Fibroblast of peridontal ligament (primary cell): ENCODE results near the gene SCN1B.
A peak's percentile ranks its signal among the peaks of the same experiment; 100 is the strongest.
"Not testable (repeated sequence)": the region's sequence is repeated elsewhere in the genome, so short reads cannot be mapped to it uniquely, and the experiment has no call there.

ENCODE experiments used
- DNase-seq: peaks from one replicate; pipeline ENCODE4 v3.0.0-alpha.2; 2010; ENCODE audit errors: extremely low read depth

SCN1B gene

DNA sequence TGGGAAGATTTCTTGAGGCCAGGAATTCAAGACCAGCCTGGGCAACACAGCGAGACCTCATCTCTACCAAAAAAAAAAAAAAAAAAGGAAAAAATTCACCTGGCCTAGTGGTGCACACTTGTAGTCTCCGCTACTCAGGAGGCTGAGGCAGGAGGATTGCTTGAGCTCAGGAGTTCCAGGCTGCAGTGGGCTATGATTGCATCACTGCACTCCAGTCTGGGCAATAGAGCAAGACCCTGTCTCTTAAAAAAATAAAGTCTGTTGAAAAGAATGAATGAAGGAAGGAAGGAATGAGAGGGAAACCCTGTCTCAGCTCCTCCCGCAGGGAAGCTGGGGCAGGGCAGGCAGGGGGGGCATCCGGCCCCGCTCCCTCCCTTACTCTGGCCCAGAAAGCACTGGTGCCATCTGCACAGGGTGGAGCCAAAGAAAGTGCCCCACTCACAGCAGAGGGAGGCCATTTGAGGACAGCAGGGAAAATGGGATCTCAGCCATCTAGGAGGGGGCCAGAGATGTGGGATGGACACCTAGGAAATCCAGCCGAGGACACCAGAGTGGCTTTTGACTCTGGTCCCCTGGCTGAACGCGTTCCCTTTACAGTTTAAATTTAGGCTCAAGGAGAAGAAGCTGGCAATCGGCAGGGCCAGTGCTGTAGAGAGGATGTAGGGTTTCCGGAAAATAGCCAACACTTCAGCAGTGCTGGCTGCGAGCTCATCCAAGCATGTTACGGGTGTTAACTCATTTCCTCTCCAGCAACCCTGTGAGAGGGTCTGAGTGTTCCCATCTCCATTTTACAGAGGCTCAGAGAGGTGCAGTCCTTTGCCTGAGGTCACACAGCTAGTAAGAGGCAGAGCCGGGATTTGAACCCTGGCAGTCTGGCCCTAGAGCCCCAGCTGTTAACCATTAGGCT is 7.7 kb downstream of the SCN1B start:
- DNase-seq, result no peak

GRCh38 chr19:35038623-35039512 is 8.6 kb downstream of the SCN1B start:
- no peak for DNase-seq

DNA sequence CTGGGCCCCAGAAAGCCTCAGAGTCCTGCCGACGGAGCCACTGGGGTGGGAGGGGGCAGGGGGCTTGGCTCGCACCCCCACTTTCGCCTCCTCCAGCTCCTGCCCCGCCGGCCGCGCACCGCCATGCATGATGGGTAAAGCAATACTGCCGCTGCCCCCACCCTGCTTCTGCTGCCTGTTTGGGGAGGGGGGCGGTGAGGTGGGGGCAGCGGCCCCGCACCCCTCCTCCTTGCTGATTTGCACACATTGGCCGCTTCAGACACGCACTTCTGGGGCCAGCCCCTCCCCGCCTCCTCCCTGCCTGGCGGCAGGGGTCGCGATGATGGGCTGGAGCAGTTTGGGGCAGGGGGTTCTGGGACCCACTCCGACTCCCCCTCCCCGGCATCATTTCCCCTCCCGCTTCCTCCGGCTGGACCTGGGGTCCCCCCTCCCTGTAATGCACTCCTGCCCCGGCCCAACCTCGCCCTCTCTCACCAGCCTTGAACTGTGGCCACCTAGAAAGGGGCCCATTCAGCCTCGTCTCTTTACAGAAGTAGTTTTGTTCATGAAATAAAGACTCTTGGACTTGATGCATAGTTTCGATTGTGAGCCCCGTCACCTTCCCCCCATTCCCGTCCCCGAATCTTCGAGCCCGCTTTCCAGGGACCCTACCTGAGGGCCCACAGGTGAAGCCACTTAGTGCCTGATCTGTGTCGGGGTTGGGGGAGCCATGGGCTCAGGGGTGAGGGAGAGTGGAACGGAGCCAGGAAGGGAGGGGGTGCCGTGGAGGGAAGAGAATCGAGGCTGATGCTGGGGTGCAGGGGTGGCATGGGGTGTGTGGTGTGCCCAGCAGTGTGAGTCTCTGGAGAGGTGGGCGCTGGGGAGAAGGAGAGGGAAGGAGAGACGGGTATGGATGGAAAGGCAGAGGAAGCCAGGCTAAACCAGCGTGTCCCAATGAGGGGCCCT is 9.9 kb downstream of the SCN1B start:
- no peak for DNase-seq

- no peak for DNase-seq
These were observed 10.7 kb downstream of the SCN1B start for GRCh38 chr19:35040826-35041547.

DNA sequence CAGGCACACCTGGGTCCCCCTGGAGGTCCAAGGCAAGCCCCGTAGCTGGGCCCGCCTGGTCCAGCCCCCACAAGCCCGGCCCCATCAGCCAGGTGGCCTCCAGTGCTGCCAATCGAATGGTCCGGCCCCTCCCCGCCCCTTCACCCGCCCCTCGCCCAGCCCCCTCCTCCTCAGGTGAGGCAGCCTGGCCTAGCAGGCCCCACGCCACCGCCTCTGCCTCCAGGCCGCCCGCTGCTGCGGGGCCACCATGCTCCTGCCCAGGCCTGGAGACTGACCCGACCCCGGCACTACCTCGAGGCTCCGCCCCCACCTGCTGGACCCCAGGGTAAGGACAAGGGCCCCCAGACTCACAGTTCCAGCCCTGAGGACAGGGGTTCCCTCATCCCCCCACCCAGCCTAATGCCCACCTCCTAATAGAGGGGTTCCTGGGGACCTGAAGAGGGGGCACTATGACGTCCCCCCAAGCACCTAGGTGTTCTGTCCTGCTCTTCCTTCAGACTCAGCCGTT is 11.3 kb downstream of the SCN1B start, which contains the start of gene HPN:
HPN (plus strand) TSS at position 174 of the 508 bp plus-strand sequence. CDS start 786 bp downstream, outside the sequence.
- DNase-seq, result no peak

DNA sequence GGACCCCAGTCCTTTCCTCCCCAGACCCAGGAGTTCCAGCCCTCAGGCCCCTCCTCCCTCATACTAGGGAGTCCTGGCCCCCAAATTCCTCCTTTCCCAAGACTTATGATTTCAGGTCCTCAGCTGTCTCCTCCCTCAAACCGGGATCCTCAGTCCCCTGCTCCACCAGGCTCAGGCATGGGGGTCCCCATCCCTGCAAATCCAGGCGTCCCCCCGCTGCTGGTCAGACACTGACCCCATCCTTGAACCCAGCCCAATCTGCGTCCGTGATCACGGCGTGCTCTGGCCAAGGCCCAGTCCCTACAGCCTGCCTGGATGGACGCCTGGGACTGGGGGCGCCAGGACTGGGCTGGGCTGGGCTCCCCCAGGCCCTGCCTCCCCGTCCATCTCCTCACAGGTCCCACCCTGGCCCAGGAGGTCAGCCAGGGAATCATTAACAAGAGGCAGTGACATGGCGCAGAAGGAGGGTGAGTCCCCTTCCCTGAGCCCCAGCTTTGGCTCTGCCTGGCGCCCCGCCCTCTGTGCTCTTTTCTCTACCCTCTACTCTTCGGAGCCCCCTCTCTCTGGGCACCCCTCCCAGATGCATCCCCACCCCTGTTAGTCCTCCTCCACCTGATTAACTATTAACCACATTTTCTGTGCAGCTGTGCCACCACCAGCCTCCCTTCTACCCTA is 11.9 kb downstream of the SCN1B start:
- DNase-seq, result no peak

DNA sequence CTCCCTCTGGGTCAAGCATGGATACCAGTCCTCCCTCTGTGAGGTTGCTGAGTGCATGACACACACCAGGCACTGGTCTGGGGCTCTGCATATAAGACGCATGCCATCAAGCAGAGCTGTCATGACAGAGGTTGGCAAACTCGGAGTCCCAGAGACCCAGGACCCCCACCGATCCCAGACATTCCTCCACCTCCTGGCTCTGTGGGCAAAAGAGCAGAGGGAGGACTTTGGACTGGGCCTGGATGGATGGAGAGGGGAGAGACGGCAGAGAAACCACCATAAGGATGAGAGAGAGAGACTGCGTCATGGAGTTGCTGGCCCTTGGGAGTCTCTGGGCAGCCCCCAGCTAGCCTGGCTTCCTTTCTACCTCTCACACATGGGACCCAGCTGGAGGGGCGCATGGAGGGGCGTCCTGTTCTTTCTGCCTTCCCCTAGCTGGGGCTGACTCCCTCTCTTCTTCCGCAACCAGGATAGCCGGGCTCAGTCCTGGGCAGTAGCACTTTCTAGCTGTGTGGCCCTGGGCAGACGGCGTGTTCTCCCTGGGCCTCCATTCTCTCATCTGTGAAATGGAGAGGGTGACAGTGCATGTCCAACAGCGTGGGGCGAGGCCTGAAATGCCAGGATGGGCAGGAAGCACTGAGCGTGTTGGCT is 12.8 kb downstream of the SCN1B start:
- no peak for DNase-seq

DNA sequence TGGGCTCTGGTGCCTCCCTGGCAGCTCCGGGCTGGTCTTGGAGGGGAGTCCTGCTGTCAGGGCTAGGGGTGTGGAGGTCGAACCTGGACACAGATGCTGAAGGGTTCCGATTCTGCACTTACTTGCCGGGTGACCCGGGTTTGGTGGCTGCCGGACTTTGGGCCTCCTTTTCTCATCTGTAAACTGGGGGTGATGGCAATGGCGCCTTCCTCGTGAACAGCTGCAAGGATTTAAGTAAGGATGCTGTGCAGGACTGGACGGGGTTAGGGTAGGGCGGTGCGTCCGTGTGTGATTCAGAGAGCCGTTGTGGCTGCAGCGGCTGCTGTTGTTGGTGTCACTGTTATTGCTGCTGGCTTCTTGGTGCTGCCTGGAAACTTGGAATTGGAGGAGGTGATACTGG is 13.6 kb downstream of the SCN1B start:
- no peak for DNase-seq

GRCh38 chr19:35044317-35045117 is 14.2 kb downstream of the SCN1B start:
- DNase-seq, result peak; percentile 59

GRCh38 chr19:35045667-35046300 is 15.5 kb downstream of the SCN1B start:
- DNase-seq, result no peak

- no peak for DNase-seq
These were observed 16.2 kb downstream of the SCN1B start for GRCh38 chr19:35046461-35046860.

DNA sequence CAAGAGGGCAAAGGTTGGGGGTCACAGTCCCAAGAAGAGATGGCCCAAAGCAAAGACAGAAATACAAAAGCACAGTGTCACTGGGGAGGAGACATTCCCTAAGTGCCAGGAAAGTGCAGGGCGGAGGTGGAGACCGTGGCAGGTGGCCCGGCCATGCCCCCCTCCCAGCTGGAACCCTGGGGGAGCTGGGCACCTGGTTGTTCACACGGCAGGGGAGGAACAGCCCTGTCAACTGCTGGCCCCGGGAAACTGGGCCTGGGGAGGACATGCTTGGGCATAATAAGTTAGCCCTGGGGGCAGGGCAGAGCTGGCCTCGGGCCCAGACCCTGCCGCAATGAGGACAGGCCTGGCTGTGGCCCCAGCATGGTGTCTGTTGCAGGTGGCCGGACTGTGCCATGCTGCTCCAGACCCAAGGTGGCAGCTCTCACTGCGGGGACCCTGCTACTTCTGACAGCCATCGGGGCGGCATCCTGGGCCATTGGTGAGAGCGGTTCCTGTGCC is 18.7 kb downstream of the SCN1B start:
- DNase-seq, result no peak

DNA sequence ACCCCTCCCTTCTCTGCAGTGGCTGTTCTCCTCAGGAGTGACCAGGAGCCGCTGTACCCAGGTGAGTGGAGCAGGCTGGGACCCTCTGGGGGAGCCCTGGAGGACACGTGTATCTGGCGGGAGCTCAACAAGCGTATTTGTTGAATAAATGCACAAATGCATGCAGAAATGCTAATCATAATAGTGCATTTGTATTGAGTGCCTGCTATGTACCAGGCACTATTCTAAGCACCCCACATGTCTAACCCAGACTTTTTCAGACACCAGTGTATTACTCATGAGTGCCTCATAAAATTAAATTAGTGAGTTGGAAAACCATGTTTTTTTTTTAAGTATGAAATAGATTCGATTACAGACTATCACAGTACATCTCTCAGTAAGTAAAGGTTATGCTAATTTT is 19.2 kb downstream of the SCN1B start:
- DNase-seq, result no peak

GRCh38 chr19:35050662-35051061 is 20.4 kb downstream of the SCN1B start:
- DNase-seq, result not testable (repeated sequence)

DNA sequence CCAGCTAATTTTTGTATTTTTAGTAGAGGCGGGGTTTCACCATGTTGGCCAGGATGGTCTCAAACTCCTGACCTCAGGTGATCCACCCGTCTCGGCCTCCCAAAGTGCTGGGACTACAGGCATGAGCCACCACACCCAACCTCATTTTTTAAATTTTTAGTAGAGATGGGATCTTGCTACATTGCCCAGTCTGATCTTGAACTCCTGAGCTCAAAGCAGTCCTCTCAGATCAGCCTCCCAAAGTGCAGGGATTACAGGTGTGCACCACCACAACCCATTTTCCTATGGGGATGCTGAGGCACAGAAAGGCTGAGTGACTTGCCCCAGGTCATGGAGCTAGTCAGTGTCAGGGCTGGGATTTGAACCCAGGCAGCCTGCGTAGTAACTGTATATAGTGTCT is 21.0 kb downstream of the SCN1B start:
- DNase-seq, result not testable (repeated sequence)

GRCh38 chr19:35051796-35052195 is 21.5 kb downstream of the SCN1B start:
- DNase-seq, result no peak

- DNase-seq, result no peak
These were observed 22.4 kb downstream of the SCN1B start for GRCh38 chr19:35052599-35053190.
